ENCODE results near the gene SEPSECS.

DNA sequence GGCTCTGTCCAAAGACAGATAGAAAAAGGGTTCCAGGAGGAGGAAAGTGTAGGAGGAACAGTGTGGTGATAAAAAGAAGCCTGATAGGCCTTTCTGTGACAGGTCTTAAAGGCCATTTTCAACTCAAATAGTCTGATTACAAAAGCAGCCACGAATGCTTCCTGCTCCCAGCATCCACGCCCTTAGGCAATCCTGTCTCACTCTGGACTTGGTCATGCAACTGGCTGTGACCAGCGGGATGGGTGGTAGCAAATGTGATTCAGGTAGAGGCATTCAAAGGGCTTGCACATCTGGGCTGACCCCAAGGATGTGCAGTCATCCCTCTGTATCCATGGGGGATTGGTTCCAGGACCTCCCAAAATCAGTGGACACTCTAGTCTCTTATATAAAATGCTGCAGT lies 14.4 kb upstream of the SEPSECS start:
- TF ChIP-seq MEIS1 (CRISPR knock-in tag; IDR thresholded peaks at IDR 0.05; ENCODE audit: borderline replicate concordance): no peak
- no peak for TF ChIP-seq GPN1 (CRISPR knock-in tag; IDR thresholded peaks at IDR 0.05; ENCODE audit: borderline replicate concordance)
- TF ChIP-seq, protein P1, sequence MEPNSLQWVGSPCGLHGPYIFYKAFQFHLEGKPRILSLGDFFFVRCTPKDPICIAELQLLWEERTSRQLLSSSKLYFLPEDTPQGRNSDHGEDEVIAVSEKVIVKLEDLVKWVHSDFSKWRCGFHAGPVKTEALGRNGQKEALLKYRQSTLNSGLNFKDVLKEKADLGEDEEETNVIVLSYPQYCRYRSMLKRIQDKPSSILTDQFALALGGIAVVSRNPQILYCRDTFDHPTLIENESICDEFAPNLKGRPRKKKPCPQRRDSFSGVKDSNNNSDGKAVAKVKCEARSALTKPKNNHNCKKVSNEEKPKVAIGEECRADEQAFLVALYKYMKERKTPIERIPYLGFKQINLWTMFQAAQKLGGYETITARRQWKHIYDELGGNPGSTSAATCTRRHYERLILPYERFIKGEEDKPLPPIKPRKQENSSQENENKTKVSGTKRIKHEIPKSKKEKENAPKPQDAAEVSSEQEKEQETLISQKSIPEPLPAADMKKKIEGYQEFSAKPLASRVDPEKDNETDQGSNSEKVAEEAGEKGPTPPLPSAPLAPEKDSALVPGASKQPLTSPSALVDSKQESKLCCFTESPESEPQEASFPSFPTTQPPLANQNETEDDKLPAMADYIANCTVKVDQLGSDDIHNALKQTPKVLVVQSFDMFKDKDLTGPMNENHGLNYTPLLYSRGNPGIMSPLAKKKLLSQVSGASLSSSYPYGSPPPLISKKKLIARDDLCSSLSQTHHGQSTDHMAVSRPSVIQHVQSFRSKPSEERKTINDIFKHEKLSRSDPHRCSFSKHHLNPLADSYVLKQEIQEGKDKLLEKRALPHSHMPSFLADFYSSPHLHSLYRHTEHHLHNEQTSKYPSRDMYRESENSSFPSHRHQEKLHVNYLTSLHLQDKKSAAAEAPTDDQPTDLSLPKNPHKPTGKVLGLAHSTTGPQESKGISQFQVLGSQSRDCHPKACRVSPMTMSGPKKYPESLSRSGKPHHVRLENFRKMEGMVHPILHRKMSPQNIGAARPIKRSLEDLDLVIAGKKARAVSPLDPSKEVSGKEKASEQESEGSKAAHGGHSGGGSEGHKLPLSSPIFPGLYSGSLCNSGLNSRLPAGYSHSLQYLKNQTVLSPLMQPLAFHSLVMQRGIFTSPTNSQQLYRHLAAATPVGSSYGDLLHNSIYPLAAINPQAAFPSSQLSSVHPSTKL (CRISPR knock-in tag; IDR thresholded peaks at IDR 0.05): no peak
